Cardiac muscle cell (in vitro differentiated cells and primary cell): ENCODE data around the gene DYSF. TPM values are rescaled to one million over a fixed set of nuclear protein-coding genes. Genes with fewer than 3 reads are reported as not detected.

ENCODE experiments used
- DNase-seq, 2 donors: peaks; one replicate each; pipeline versions ENCODE4 v3.0.0 to v3.0.0-alpha.2; 2010 to 2017; ENCODE audit warnings: low read depth in 1 of 2, low spot score in 1 of 2
- H3K27ac ChIP-seq: fragments of 200-600 bp; sonication (generic); 2 replicates; pipeline ENCODE4 v1.5.1; 2016
- H3K27me3 ChIP-seq: fragments of 200-600 bp; sonication (generic); 2 replicates; pipeline ENCODE4 v1.6.0; 2016; ENCODE audit warnings: control low read depth
- H3K36me3 ChIP-seq: fragments of 200-600 bp; sonication (generic); 2 replicates; pipeline ENCODE4 v1.5.1; 2016; ENCODE audit warnings: control low read depth
- H3K4me1 ChIP-seq: fragments of 200-600 bp; sonication (generic); 2 replicates; pipeline ENCODE4 v1.8.1; 2017; ENCODE audit warnings: low read depth, mild to moderate bottlenecking, mixed run types
- H3K4me3 ChIP-seq: fragments of 200-600 bp; sonication (generic); 2 replicates; pipeline ENCODE4 v1.5.1; 2016; ENCODE audit warnings: mild to moderate bottlenecking
- H3K9me3 ChIP-seq: fragments of 200-600 bp; sonication (generic); 2 replicates; pipeline ENCODE4 v1.5.1; 2017; ENCODE audit warnings: low read depth, mild to moderate bottlenecking, control low read depth
- polyA plus RNA-seq: library from polyadenylated mRNA; unstranded; fragments of >200 nt; fragmentation: Nextera tagmentation; extraction: Ambion mirVana; gene quantifications from 2 replicates; pipeline ENCODE4 v1.2.1, GENCODE V29; 2016
- total RNA-seq: library from RNA; depleted of rRNA; stranded (reverse); fragments of >200 nt; gene quantifications from 2 replicates; pipeline ENCODE4 v1.2.3, GENCODE V29; 2016
- TF ChIP-seq, protein P1 (sequence below): IDR thresholded peaks from 2 replicates; pipeline ENCODE4 v1.5.1; 2012; ENCODE audit warnings: low read depth, mild to moderate bottlenecking, low read length

Gene DYSF
- total and polyA plus RNA-seq, 2 experiments from 2014 or later, result 34.6 to 57.4 TPM

- DNase-seq, result peak; percentile 75 to 88
- H3K4me1 ChIP-seq, result no peaks in the 10 kb centered on the region
- no peak overlapping the region for H3K4me3 ChIP-seq
- no peaks in the 10 kb centered on the region for H3K36me3 ChIP-seq
- TF ChIP-seq, protein P1, sequence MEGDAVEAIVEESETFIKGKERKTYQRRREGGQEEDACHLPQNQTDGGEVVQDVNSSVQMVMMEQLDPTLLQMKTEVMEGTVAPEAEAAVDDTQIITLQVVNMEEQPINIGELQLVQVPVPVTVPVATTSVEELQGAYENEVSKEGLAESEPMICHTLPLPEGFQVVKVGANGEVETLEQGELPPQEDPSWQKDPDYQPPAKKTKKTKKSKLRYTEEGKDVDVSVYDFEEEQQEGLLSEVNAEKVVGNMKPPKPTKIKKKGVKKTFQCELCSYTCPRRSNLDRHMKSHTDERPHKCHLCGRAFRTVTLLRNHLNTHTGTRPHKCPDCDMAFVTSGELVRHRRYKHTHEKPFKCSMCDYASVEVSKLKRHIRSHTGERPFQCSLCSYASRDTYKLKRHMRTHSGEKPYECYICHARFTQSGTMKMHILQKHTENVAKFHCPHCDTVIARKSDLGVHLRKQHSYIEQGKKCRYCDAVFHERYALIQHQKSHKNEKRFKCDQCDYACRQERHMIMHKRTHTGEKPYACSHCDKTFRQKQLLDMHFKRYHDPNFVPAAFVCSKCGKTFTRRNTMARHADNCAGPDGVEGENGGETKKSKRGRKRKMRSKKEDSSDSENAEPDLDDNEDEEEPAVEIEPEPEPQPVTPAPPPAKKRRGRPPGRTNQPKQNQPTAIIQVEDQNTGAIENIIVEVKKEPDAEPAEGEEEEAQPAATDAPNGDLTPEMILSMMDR, result peak; percentile 74
- H3K27ac ChIP-seq, result no peak overlapping the region
- H3K9me3 ChIP-seq, result no peaks in the 10 kb centered on the region
- H3K27me3 ChIP-seq, result no peaks in the 10 kb centered on the region
These were observed 92.4 kb downstream of the DYSF start for GRCh38 chr2:71545572-71546274.

- no peaks in the 10 kb centered on the region for H3K9me3 ChIP-seq
- no peaks in the 10 kb centered on the region for H3K4me1 ChIP-seq
- no peak overlapping the region for H3K4me3 ChIP-seq
- TF ChIP-seq, protein P1, result no peak
- no peak overlapping the region for H3K27ac ChIP-seq
- no peak for DNase-seq
- no peaks in the 10 kb centered on the region for H3K27me3 ChIP-seq
- H3K36me3 ChIP-seq, result no peaks in the 10 kb centered on the region
These were observed 92.9 kb downstream of the DYSF start for GRCh38 chr2:71546275-71546638.

GRCh38 chr2:71546777-71547281, 93.5 kb downstream of the DYSF start:
- Histone ChIP-seq H3K9me3 (no peaks in the 10 kb centered on the region), H3K27ac (no peak overlapping the region), H3K27me3 (no peaks in the 10 kb centered on the region), H3K36me3 (no peaks in the 10 kb centered on the region), H3K4me3 (no peak overlapping the region), H3K4me1 (no peaks in the 10 kb centered on the region)
- TF ChIP-seq, protein P1, result no peak
- no peak for DNase-seq

DNA sequence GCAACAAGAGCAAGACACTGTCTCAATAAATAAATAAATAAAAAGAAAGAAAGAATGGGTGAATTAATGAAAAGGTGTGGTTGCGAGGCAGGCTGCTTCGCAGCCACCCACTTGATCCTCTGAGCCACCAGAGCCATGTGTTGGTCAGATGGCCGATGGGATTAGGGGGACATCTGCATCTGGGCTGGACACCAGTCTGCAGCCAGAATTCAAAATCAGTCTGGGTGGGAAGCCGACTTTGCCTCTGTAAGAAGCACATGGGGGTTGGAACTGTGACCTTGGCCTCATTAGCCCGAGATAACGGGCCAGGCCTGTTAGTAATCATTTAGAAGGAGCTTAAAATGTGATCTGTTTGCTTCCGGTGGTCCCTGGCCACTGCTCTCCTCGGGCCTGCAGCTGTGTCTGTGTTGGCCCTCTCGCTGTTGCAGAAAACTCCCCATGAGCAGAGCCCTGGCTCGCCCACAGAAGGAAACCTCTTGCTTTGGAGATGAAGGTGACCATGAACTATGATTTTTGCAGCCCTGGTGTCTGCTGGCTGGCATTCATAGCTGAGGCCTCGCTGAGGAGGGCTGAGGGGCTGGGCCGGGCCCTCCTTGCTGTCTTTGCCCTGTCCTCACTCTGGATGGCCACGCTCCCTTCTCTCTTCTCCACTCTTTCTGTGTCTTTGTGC, 94.4 kb downstream of the DYSF start:
- Histone ChIP-seq H3K36me3 (no peaks in the 10 kb centered on the region), H3K9me3 (no peaks in the 10 kb centered on the region), H3K4me3 (no peak overlapping the region), H3K27ac (no peak overlapping the region), H3K27me3 (no peaks in the 10 kb centered on the region), H3K4me1 (no peaks in the 10 kb centered on the region)
- TF ChIP-seq, protein P1, result no peak
- DNase-seq, result no peak

DNA sequence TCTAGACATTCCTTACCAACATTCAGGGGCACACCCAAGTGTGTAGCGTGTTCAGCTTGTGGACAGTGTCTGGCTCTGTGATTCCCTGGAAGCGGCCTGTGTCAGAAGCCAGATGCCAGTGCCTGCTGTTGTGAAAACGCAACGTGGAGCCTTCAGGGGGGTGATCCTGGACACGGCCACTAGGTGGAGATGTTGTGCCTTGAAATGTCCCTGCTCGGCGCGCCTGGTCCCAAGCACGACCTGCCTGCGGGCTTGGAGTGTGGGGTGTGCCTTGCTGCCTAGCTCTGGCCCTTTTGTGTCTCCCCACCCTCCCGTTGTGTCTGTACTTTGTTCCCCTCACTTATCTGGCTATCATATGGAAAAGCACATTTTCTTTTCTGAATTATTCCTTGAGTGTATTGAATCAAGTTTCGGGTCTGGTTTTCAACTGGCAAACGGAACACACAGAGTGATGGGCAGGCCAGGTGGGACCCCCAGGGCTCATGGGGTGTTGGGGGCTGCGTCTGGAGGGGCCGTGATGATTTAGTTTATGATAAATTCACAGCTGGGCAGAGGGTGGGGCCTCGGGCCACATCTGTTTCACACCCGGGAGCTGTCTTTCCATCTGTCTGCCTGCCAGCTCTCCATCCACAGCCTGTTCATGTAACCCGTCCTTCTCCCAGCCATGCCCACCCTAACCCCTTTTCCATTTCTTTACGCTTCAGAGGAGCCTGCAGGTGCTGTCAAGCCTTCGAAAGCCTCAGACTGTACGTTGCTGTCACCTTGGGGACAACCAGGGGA, 95.5 kb downstream of the DYSF start:
- TF ChIP-seq, protein P1, result peak; percentile 80
- Histone ChIP-seq H3K27ac (no peak overlapping the region), H3K9me3 (no peaks in the 10 kb centered on the region), H3K4me1 (no peaks in the 10 kb centered on the region), H3K27me3 (no peaks in the 10 kb centered on the region), H3K4me3 (no peak overlapping the region), H3K36me3 (no peaks in the 10 kb centered on the region)
- peak; percentile 34 to 76 for DNase-seq
